HepG2 (cell line): ENCODE measurements around the gene TIMM13. TPM values are rescaled to one million over a fixed set of nuclear protein-coding genes. Genes with fewer than 3 reads are reported as not detected.

ENCODE experiments used
- ATAC-seq: fragments of 200-7000 bp; cut with Tn5 transposase; 3 replicates; pipeline ENCODE4 v1.9.1; 2020; ENCODE audit warnings: mild to moderate bottlenecking, moderate library complexity
- BruUV-seq: library from RNA; stranded (reverse); fragments of 400-500 nt; replicated peaks from 2 replicates; lab custom pipeline; 2021; lab: Mats Ljungman, UMichigan
- CTCF ChIA-PET: fragments of 300-600 bp; formaldehyde crosslinking; extraction: SDS; loops from one replicate; lab custom pipeline; 2021; ENCODE audit warnings: low total read pairs, inconsistent platforms, low intra/inter-chr PET ratio; lab: Yijun Ruan, JAX
- POLR2A ChIA-PET: fragments of 350-600 bp; sonication (Branson Sonifier 250); formaldehyde crosslinking; loops from one replicate; lab custom pipeline; 2020; ENCODE audit warnings: antibody characterized with exemption, inconsistent platforms; lab: Yijun Ruan, JAX
- DNase-seq: peaks from one replicate; pipeline ENCODE4 v3.0.0-alpha.2; 2015; ENCODE audit warnings: low spot score
- FAIRE-seq: peaks from 3 replicates; lab custom pipeline; 2011; peaks lifted over from hg19 to GRCh38; lab: Jason Lieb, UNC
- H2AFZ ChIP-seq: one replicate; pipeline ENCODE4 v1.6.1; 2011; ENCODE audit warnings: low read length, inconsistent platforms
- H3K27ac ChIP-seq: fragments of 300-600 bp; 3 replicates; pipeline ENCODE4 v1.8.0; 2011; ENCODE audit warnings: mixed run types, mild to moderate bottlenecking, mixed read lengths, low read length, inconsistent platforms; ENCODE audit not compliant: insufficient read depth; ENCODE audit errors: extremely low read length
- H3K27me3 ChIP-seq, 2 experiments: fragments of 200-600 bp in 1 of 2; 2 replicates in 1 of 2; 3 replicates in 1 of 2; pipeline versions ENCODE4 v1.6.0 to v1.8.0; 2011; ENCODE audit warnings: low read length in 2 of 2, mild to moderate bottlenecking in 2 of 2, moderate library complexity in 2 of 2, inconsistent platforms in 1 of 2; ENCODE audit not compliant: insufficient read depth in 2 of 2, control insufficient read depth in 1 of 2
- H3K36me3 ChIP-seq, 2 experiments: fragments of 200-600 bp in 1 of 2; replicated peaks in 1 of 2; 2 replicates in 1 of 2; 3 replicates in 1 of 2; pipeline versions ENCODE4 v1.5.1 to v1.8.0; 2011; ENCODE audit warnings: low read length in 2 of 2, inconsistent platforms in 1 of 2; ENCODE audit not compliant: insufficient read depth in 2 of 2, control insufficient read depth in 1 of 2
- H3K4me1 ChIP-seq: 2 replicates; pipeline ENCODE4 v1.5.1; 2012; ENCODE audit warnings: low read length, inconsistent platforms; ENCODE audit not compliant: insufficient read depth
- H3K4me2 ChIP-seq: 2 replicates; pipeline ENCODE4 v1.6.0; 2011; ENCODE audit warnings: low read depth, low read length, inconsistent platforms
- H3K4me3 ChIP-seq, 3 experiments: fragments of 200-600 bp in 1 of 3; sonication (generic), shearing (Covaris generic) in 1 of 3; replicated peaks in 1 of 3; 2 replicates each; pipeline ENCODE4 v1.5.1; 2011 to 2016; ENCODE audit warnings: low read length in 3 of 3, inconsistent platforms in 2 of 3, low read depth in 2 of 3, mild to moderate bottlenecking in 2 of 3, control low read depth in 1 of 3, mixed read lengths in 1 of 3; ENCODE audit not compliant: insufficient read depth in 1 of 3
- H3K79me2 ChIP-seq: one replicate; pipeline ENCODE4 v1.6.1; 2011; ENCODE audit warnings: low read length, inconsistent platforms; ENCODE audit not compliant: insufficient read depth
- H3K9ac ChIP-seq: 2 replicates; pipeline ENCODE4 v1.6.0; 2011; ENCODE audit warnings: mild to moderate bottlenecking, low read depth, low read length, inconsistent platforms; ENCODE audit not compliant: insufficient read depth
- H3K9me3 ChIP-seq: 2 replicates; pipeline ENCODE4 v1.5.1; 2012; ENCODE audit warnings: mild to moderate bottlenecking, low read length
- H4K20me1 ChIP-seq: 2 replicates; pipeline ENCODE4 v1.6.0; 2011; ENCODE audit warnings: inconsistent platforms, mild to moderate bottlenecking, low read length, moderate library complexity; ENCODE audit not compliant: insufficient read depth
- ARNT ChIP-seq: fragments of 450-650 bp; IDR thresholded peaks from 2 replicates; pipeline ENCODE4 v1.6.1; 2017
- ATF4 ChIP-seq, 2 experiments: fragments of 450-650 bp in 1 of 2; sonication (generic) in 1 of 2; formaldehyde crosslinking; IDR thresholded peaks; 2 replicates each; pipeline versions ENCODE4 v1.5.0 to v1.8.0; 2020 to 2022; ENCODE audit warnings: mild to moderate bottlenecking in 1 of 2, missing genetic modification reagents in 1 of 2
- CERS6 ChIP-seq: sonication (generic); formaldehyde crosslinking; IDR thresholded peaks from 2 replicates; pipeline ENCODE4 v1.5.0; 2020; ENCODE audit warnings: missing genetic modification reagents
- EHMT2 ChIP-seq: fragments of 200-600 bp; sonication (generic); IDR thresholded peaks from 2 replicates; pipeline ENCODE4 v1.7.0; 2017; ENCODE audit warnings: antibody characterized with exemption, low read depth, low read length, borderline replicate concordance
- ETV5 ChIP-seq: IDR thresholded peaks from 2 replicates; pipeline ENCODE4 v1.6.1; 2018; ENCODE audit warnings: missing biosample characterization, missing genetic modification reagents, inconsistent platforms, borderline replicate concordance
- HOXA3 ChIP-seq: sonication (generic); formaldehyde crosslinking; IDR thresholded peaks from 2 replicates; pipeline ENCODE4 v1.5.0; 2020; ENCODE audit warnings: missing genetic modification reagents
- MXD1 ChIP-seq: sonication (generic); formaldehyde crosslinking; IDR thresholded peaks from 2 replicates; pipeline ENCODE4 v1.4.0; 2020; ENCODE audit warnings: mild to moderate bottlenecking, missing genetic modification reagents
- PHF20 ChIP-seq: sonication (generic); formaldehyde crosslinking; IDR thresholded peaks from 2 replicates; pipeline ENCODE4 v1.5.0; 2020; ENCODE audit warnings: mild to moderate bottlenecking, missing genetic modification reagents
- PRMT3 ChIP-seq: sonication (generic); formaldehyde crosslinking; IDR thresholded peaks from 2 replicates; pipeline ENCODE4 v1.8.1; 2022; ENCODE audit warnings: low read depth, mild to moderate bottlenecking, moderate library complexity, missing genetic modification reagents, borderline replicate concordance
- SOX5 ChIP-seq: IDR thresholded peaks from 2 replicates; pipeline ENCODE4 v1.6.1; 2016; ENCODE audit warnings: borderline replicate concordance
- TBX3 ChIP-seq: fragments of 450-650 bp; IDR thresholded peaks from 2 replicates; pipeline ENCODE4 v1.6.1; 2017; ENCODE audit warnings: antibody characterized with exemption, mild to moderate bottlenecking, inconsistent platforms, borderline replicate concordance
- THAP8 ChIP-seq: sonication (generic); formaldehyde crosslinking; IDR thresholded peaks from 2 replicates; pipeline ENCODE4 v1.5.1; 2020; ENCODE audit warnings: missing genetic modification reagents, mild to moderate bottlenecking, borderline replicate concordance
- ZNF326 ChIP-seq: sonication (generic); formaldehyde crosslinking; IDR thresholded peaks from 2 replicates; pipeline ENCODE4 v1.4.0; 2020; ENCODE audit warnings: missing genetic modification reagents, borderline replicate concordance
- ZNF746 ChIP-seq: sonication (generic); formaldehyde crosslinking; IDR thresholded peaks from 2 replicates; pipeline ENCODE4 v1.8.0; 2022; ENCODE audit warnings: mild to moderate bottlenecking, missing genetic modification reagents
- ZSCAN9 ChIP-seq: IDR thresholded peaks from 2 replicates; pipeline ENCODE4 v1.6.1; 2016; ENCODE audit warnings: borderline replicate concordance
- WGBS: methylation state at CpG from one replicate; pipeline ENCODE4 v1.1.6; 2017; ENCODE audit warnings: low lambda C conversion rate; 5-methylcytosine and 5-hydroxymethylcytosine counted together
- in situ Hi-C: cut with HindIII; loops from 2 replicates; pipeline ENCODE4 v1.10.0; 2017; ENCODE audit warnings: low pct_unique_long_range_greater_than_20kb; ENCODE audit not compliant: extremely low pct_ligation_motif_present
- intact Hi-C: fragments of 100-400 bp; cut with micrococcal nuclease; formaldehyde crosslinking; loops from one replicate; pipeline ENCODE4 v1.10.0; 2022; ENCODE audit not compliant: unreplicated experiment
- polyA plus RNA-seq, 8 experiments: library from polyadenylated mRNA; depleted of rRNA in 3 of 8; stranded (reverse) in 7 of 8; unstranded in 1 of 8; fragments of >200 nt; fragmentation: Illumina TruSeq in 4 of 8; extraction: Trizol in 4 of 8; gene quantifications; 2 replicates each; pipeline versions ENCODE4 v1.2.1 to v1.2.3, GENCODE V29; 2011 to 2016; ENCODE audit warnings: low read depth in 4 of 8, missing spikeins in 1 of 8, mixed read lengths in 1 of 8; ENCODE audit not compliant: insufficient read depth in 1 of 8
- total RNA-seq, 5 experiments: library from RNA; depleted of rRNA; stranded (reverse); fragments of >200 nt; fragmentation: Illumina TruSeq; extraction: Trizol; gene quantifications; 2 replicates each; pipeline ENCODE4 v1.2.3, GENCODE V29; 2016; ENCODE audit warnings: low read depth in 1 of 5

TIMM13 gene
- total and polyA plus RNA-seq, 2 of the 13 experiments (the other 11 are each of a cell fraction or from before 2014, with no cell fraction given) = 48.4 to 108 TPM

GRCh38 chr19:2394442-2395292, 32.7 kb downstream of the TIMM13 start:
- in situ Hi-C loops = no loop called here
- Histone ChIP-seq H3K9ac (peak overlapping the region; percentile 57), H2AFZ (no peak overlapping the region), H3K79me2 (no peaks in the 10 kb centered on the region), H3K27me3 (peaks cover 0 to 3% of the 10 kb centered on the region in 2 experiments; a peak in 2 of 5 replicates), H3K9me3 (no peaks in the 10 kb centered on the region), H4K20me1 (no peaks in the 10 kb centered on the region), H3K4me2 (peak overlapping the region; percentile 85), H3K27ac (peak overlapping the region; percentile 85), H3K36me3 (no peaks in the 10 kb centered on the region), H3K4me3 (peak overlapping the region; percentile 37 to 66 (median 42); a peak in 5 of 6 replicates), H3K4me1 (peaks cover 46% of the 10 kb centered on the region)
- ATAC-seq (peak; percentile 55), DNase-seq (peak; percentile 76), FAIRE-seq (peak; percentile 8)
- no TSS peak for BruUV-seq
- WGBS = 10% methylated on average over 27 of the region's 27 CpGs
- POLR2A ChIA-PET = interaction anchor here (0.7 to 5.9 kb wide), 15 partner anchors 10 to 226 kb away, joined by 3 to 92 read pairs (median 5); partner anchors contain the start of genes GADD45B, LMNB2 and TIMM13
- intact Hi-C loops = loop anchor here (1.0 kb wide), 1 partner anchor 9 kb away; no protein-coding TSS in a partner anchor
- CTCF ChIA-PET = no interaction called here
- TF ChIP-seq ZNF326 (CRISPR knock-in tag) = no peak
- TF ChIP-seq THAP8 = no peak
- no peak for TF ChIP-seq ARNT
- TF ChIP-seq ATF4 (CRISPR knock-in tag; IDR thresholded peaks at IDR 0.05) = peak in 1 of 2 experiments; percentile 94; a peak in 2 of 4 replicates
- no peak for TF ChIP-seq EHMT2
- TF ChIP-seq MXD1 = no peak
- TF ChIP-seq ZSCAN9 (CRISPR knock-in tag) = no peak; the same call in 1 of the 2 replicates
- no peak for TF ChIP-seq TBX3
- TF ChIP-seq ZNF746 (CRISPR knock-in tag) = 0 out of 2 replicates have a peak, but pooled peaks have one; percentile 26
- TF ChIP-seq HOXA3 (CRISPR knock-in tag) = peak; percentile 67
- TF ChIP-seq PHF20 (CRISPR knock-in tag) = 0 out of 2 replicates have a peak, but pooled peaks have one; percentile 42
- peak; percentile 55; the same call in 1 of the 2 replicates for TF ChIP-seq SOX5
- TF ChIP-seq CERS6 = no peak
- TF ChIP-seq PRMT3 (CRISPR knock-in tag) = no peak
- peak; percentile 13; the same call in 1 of the 2 replicates for TF ChIP-seq ETV5 (CRISPR knock-in tag)
